Effector memory CD4-positive, alpha-beta T cell (primary cell): ENCODE data around the gene PFKFB2.

ENCODE experiments used
- DNase-seq, 3 donors: peaks; one replicate each; pipeline ENCODE4 v3.0.0-alpha.2; 2020
- H3K27ac ChIP-seq: 2 replicates; pipeline ENCODE4 v1.7.0; 2013; ENCODE audit warnings: mild to moderate bottlenecking, low read length, moderate library complexity; ENCODE audit not compliant: insufficient read depth, poor library complexity, severe bottlenecking
- H3K27me3 ChIP-seq: replicated peaks from 2 replicates; pipeline ENCODE4 v1.7.0; 2013; ENCODE audit warnings: mild to moderate bottlenecking, low read length; ENCODE audit not compliant: insufficient read depth, control insufficient read depth, poor library complexity, severe bottlenecking
- H3K36me3 ChIP-seq: 2 replicates; pipeline ENCODE4 v1.7.0; 2013; ENCODE audit warnings: mild to moderate bottlenecking, low read length, moderate library complexity; ENCODE audit not compliant: control insufficient read depth, insufficient read depth
- H3K4me1 ChIP-seq: 2 replicates; pipeline ENCODE4 v1.7.0; 2013; ENCODE audit warnings: low read length, mild to moderate bottlenecking; ENCODE audit not compliant: control insufficient read depth, insufficient read depth, poor library complexity, severe bottlenecking
- H3K4me3 ChIP-seq: 2 replicates; pipeline ENCODE4 v1.7.0; 2013; ENCODE audit warnings: low read length, low read depth, mild to moderate bottlenecking; ENCODE audit not compliant: insufficient read depth, poor library complexity, severe bottlenecking
- H3K9me3 ChIP-seq: 2 replicates; pipeline ENCODE4 v1.7.0; 2013; ENCODE audit warnings: mild to moderate bottlenecking, low read length, moderate library complexity; ENCODE audit not compliant: control insufficient read depth

PFKFB2 gene

GRCh38 chr1:207051191-207051943 is 1.7 kb upstream of the PFKFB2 start, which contains the start of gene YOD1:
YOD1 (minus strand) TSS chr1:207051208; CDS start chr1:207051030, 178 bp downstream.
- Histone ChIP-seq H3K4me3 (peak within 1 kb of the TSS; percentile 98), H3K9me3 (no peaks in the 10 kb centered on the region), H3K36me3 (peaks cover 16% of the 10 kb centered on the region), H3K27me3 (no peaks in the 10 kb centered on the region), H3K4me1 (peaks cover 20% of the 10 kb centered on the region), H3K27ac (peak within 1 kb of the TSS; percentile 79)
- DNase-seq, result no peak

GRCh38 chr1:207054491-207054890 is 1.4 kb downstream of the PFKFB2 start:
- Histone ChIP-seq H3K4me3 (no peak overlapping the region), H3K4me1 (peaks cover 20% of the 10 kb centered on the region), H3K27me3 (no peaks in the 10 kb centered on the region), H3K36me3 (peaks cover under 1% of the 10 kb centered on the region), H3K9me3 (no peaks in the 10 kb centered on the region), H3K27ac (no peak overlapping the region)
- DNase-seq, result no peak

GRCh38 chr1:207055386-207056001 is 2.4 kb downstream of the PFKFB2 start:
- H3K4me3 ChIP-seq, result no peak overlapping the region
- no peaks in the 10 kb centered on the region for H3K9me3 ChIP-seq
- no peaks in the 10 kb centered on the region for H3K36me3 ChIP-seq
- no peaks in the 10 kb centered on the region for H3K27me3 ChIP-seq
- H3K4me1 ChIP-seq, result peaks cover 17% of the 10 kb centered on the region
- no peak for DNase-seq
- H3K27ac ChIP-seq, result no peak overlapping the region

GRCh38 chr1:207056673-207057072 is 3.6 kb downstream of the PFKFB2 start:
- Histone ChIP-seq H3K27ac (no peak overlapping the region), H3K4me1 (peaks cover 12% of the 10 kb centered on the region), H3K4me3 (no peak overlapping the region), H3K36me3 (no peaks in the 10 kb centered on the region), H3K9me3 (no peaks in the 10 kb centered on the region), H3K27me3 (no peaks in the 10 kb centered on the region)
- no peak for DNase-seq

GRCh38 chr1:207058252-207058651 is 5.2 kb downstream of the PFKFB2 start:
- Histone ChIP-seq H3K36me3 (no peaks in the 10 kb centered on the region), H3K27ac (no peak overlapping the region), H3K27me3 (no peaks in the 10 kb centered on the region), H3K4me3 (no peak overlapping the region), H3K4me1 (no peaks in the 10 kb centered on the region), H3K9me3 (no peaks in the 10 kb centered on the region)
- no peak for DNase-seq

- no peaks in the 10 kb centered on the region for H3K27me3 ChIP-seq
- DNase-seq, result no peak
- H3K9me3 ChIP-seq, result no peaks in the 10 kb centered on the region
- no peaks in the 10 kb centered on the region for H3K36me3 ChIP-seq
- H3K4me1 ChIP-seq, result no peaks in the 10 kb centered on the region
- no peak overlapping the region for H3K4me3 ChIP-seq
- no peak overlapping the region for H3K27ac ChIP-seq
These were observed 6.1 kb downstream of the PFKFB2 start for GRCh38 chr1:207058878-207059867.

GRCh38 chr1:207059881-207060280 is 6.8 kb downstream of the PFKFB2 start:
- no peak for DNase-seq

GRCh38 chr1:207060596-207060995 is 7.5 kb downstream of the PFKFB2 start:
- no peak overlapping the region for H3K4me3 ChIP-seq
- H3K27me3 ChIP-seq, result no peaks in the 10 kb centered on the region
- no peak for DNase-seq
- H3K9me3 ChIP-seq, result no peaks in the 10 kb centered on the region
- no peaks in the 10 kb centered on the region for H3K36me3 ChIP-seq
- H3K4me1 ChIP-seq, result no peaks in the 10 kb centered on the region
- H3K27ac ChIP-seq, result no peak overlapping the region

More at GRCh38 chr1:207059881-207060280, 6.8 kb downstream of the PFKFB2 start:
- Histone ChIP-seq H3K27ac (no peak overlapping the region), H3K4me3 (no peak overlapping the region), H3K27me3 (no peaks in the 10 kb centered on the region), H3K4me1 (no peaks in the 10 kb centered on the region), H3K36me3 (no peaks in the 10 kb centered on the region), H3K9me3 (no peaks in the 10 kb centered on the region)

- H3K4me1 ChIP-seq, result no peaks in the 10 kb centered on the region
- DNase-seq, result no peak
- H3K27me3 ChIP-seq, result no peaks in the 10 kb centered on the region
- H3K4me3 ChIP-seq, result no peak overlapping the region
- H3K27ac ChIP-seq, result no peak overlapping the region
- no peaks in the 10 kb centered on the region for H3K36me3 ChIP-seq
- H3K9me3 ChIP-seq, result no peaks in the 10 kb centered on the region
These were observed 9.0 kb downstream of the PFKFB2 start for GRCh38 chr1:207062058-207062457.
